Neural cell (in vitro differentiated cells): ENCODE data around the gene FOXL3. TPM values are rescaled to one million over a fixed set of nuclear protein-coding genes. Genes with fewer than 3 reads are reported as not detected.

Experiments
- H2AFZ ChIP-seq: fragments of 200-600, 300-800 bp; sonication (generic), shearing (Covaris generic); 2 replicates; pipeline ENCODE4 v1.6.0; 2014; ENCODE audit warnings: low read depth, mild to moderate bottlenecking, antibody characterized with exemption, low read length, moderate library complexity
- H3F3A ChIP-seq: fragments of 200-600 bp; shearing (Covaris generic); 2 replicates; pipeline ENCODE4 v1.6.1; 2016; ENCODE audit warnings: mild to moderate bottlenecking, moderate library complexity, mixed read lengths, antibody characterized with exemption, low read length; ENCODE audit not compliant: insufficient read depth, poor library complexity, severe bottlenecking
- H3K27ac ChIP-seq: fragments of 200-600, 300-800 bp; sonication (generic), shearing (Covaris generic); 2 replicates; pipeline ENCODE4 v1.5.1; 2014; ENCODE audit warnings: mild to moderate bottlenecking, low read length, moderate library complexity
- H3K27me3 ChIP-seq: fragments of 300-800, 200-600 bp; sonication (generic), shearing (Covaris generic); 2 replicates; pipeline ENCODE4 v1.6.0; 2014; ENCODE audit warnings: mild to moderate bottlenecking, low read depth, low read length, moderate library complexity; ENCODE audit not compliant: insufficient read depth
- H3K36me3 ChIP-seq: fragments of 300-800, 200-600 bp; sonication (generic), shearing (Covaris generic); 2 replicates; pipeline ENCODE4 v1.5.1; 2014; ENCODE audit warnings: mild to moderate bottlenecking, antibody characterized with exemption, low read length, moderate library complexity; ENCODE audit not compliant: insufficient read depth
- H3K4me2 ChIP-seq: fragments of 300-800, 200-600 bp; sonication (generic), shearing (Covaris generic); 2 replicates; pipeline ENCODE4 v1.6.0; 2014; ENCODE audit warnings: mild to moderate bottlenecking, low read length
- H3K4me3 ChIP-seq: fragments of 300-800, 200-600 bp; sonication (generic), shearing (Covaris generic); 2 replicates; pipeline ENCODE4 v1.5.1; 2014; ENCODE audit warnings: mild to moderate bottlenecking, low read length, moderate library complexity
- H3K79me2 ChIP-seq: fragments of 200-600 bp; shearing (Covaris generic); replicated peaks from 2 replicates; pipeline ENCODE4 v1.6.0; 2014; ENCODE audit warnings: mild to moderate bottlenecking, low read length, moderate library complexity; ENCODE audit not compliant: insufficient read depth
- H3K9ac ChIP-seq: fragments of 300-800, 200-600 bp; sonication (generic), shearing (Covaris generic); 2 replicates; pipeline ENCODE4 v1.6.1; 2016; ENCODE audit warnings: mild to moderate bottlenecking, low read length, mixed read lengths
- H3K9me2 ChIP-seq: fragments of 200-600 bp; shearing (Covaris generic); 2 replicates; pipeline ENCODE4 v1.6.1; 2016; ENCODE audit warnings: mild to moderate bottlenecking, low read length, mixed read lengths; ENCODE audit not compliant: insufficient read depth
- H3K9me3 ChIP-seq: fragments of 200-600, 300-800 bp; sonication (generic), shearing (Covaris generic); 2 replicates; pipeline ENCODE4 v1.6.1; 2016; ENCODE audit warnings: mild to moderate bottlenecking, mixed run types, low read length, moderate library complexity, mixed read lengths
- H4K20me1 ChIP-seq: fragments of 200-600 bp; shearing (Covaris generic); 2 replicates; pipeline ENCODE4 v1.6.1; 2016; ENCODE audit warnings: mild to moderate bottlenecking, mixed run types; ENCODE audit not compliant: insufficient read depth
- EP300 ChIP-seq: fragments of 450-650 bp; conservative IDR thresholded peaks from 2 replicates; pipeline ENCODE4 v1.6.1; 2014; ENCODE audit warnings: antibody characterized with exemption, mild to moderate bottlenecking, moderate library complexity; ENCODE audit not compliant: poor library complexity, severe bottlenecking
- EZH2 ChIP-seq: fragments of 200-600, 300-800 bp; shearing (Covaris generic), sonication (generic); IDR thresholded peaks from 2 replicates; pipeline ENCODE4 v1.6.1; 2014; ENCODE audit warnings: antibody characterized with exemption, low read length, borderline replicate concordance, mild to moderate bottlenecking; ENCODE audit not compliant: insufficient read depth, poor library complexity, severe bottlenecking
- MXI1 ChIP-seq: fragments of 450-650 bp; conservative IDR thresholded peaks from 2 replicates; pipeline ENCODE4 v1.6.1; 2014; ENCODE audit warnings: antibody characterized with exemption, mild to moderate bottlenecking; ENCODE audit not compliant: poor library complexity, severe bottlenecking
- POLR2AphosphoS5 ChIP-seq: IDR thresholded peaks from 2 replicates; pipeline ENCODE4 v1.6.1; 2012
- RAD21 ChIP-seq: fragments of 450-650 bp; conservative IDR thresholded peaks from 2 replicates; pipeline ENCODE4 v1.6.1; 2014; ENCODE audit warnings: antibody characterized with exemption, mild to moderate bottlenecking, moderate library complexity
- SMC3 ChIP-seq: fragments of 450-650 bp; conservative IDR thresholded peaks from 2 replicates; pipeline ENCODE4 v1.6.1; 2014; ENCODE audit warnings: antibody characterized with exemption, mild to moderate bottlenecking, moderate library complexity; ENCODE audit not compliant: poor library complexity
- TAF1 ChIP-seq: IDR thresholded peaks from 2 replicates; pipeline ENCODE4 v1.6.1; 2012; ENCODE audit warnings: low read depth
- polyA plus RNA-seq: library from polyadenylated mRNA; depleted of rRNA; stranded (reverse); fragments of >200 nt; gene quantifications from 2 replicates; pipeline ENCODE4 v1.2.3, GENCODE V29; 2014
- TF ChIP-seq, protein P1 (sequence below): fragments of 450-650 bp; IDR thresholded peaks from 2 replicates; pipeline ENCODE4 v1.5.1; 2014; ENCODE audit warnings: antibody characterized with exemption, mild to moderate bottlenecking, moderate library complexity; ENCODE audit not compliant: poor library complexity, severe bottlenecking
- TF ChIP-seq, protein P2 (sequence below): IDR thresholded peaks from 2 replicates; pipeline ENCODE4 v1.6.1; 2012; ENCODE audit warnings: borderline replicate concordance

The FOXL3 gene
- polyA plus RNA-seq, 1 donor from 2014 or later: not detected

DNA sequence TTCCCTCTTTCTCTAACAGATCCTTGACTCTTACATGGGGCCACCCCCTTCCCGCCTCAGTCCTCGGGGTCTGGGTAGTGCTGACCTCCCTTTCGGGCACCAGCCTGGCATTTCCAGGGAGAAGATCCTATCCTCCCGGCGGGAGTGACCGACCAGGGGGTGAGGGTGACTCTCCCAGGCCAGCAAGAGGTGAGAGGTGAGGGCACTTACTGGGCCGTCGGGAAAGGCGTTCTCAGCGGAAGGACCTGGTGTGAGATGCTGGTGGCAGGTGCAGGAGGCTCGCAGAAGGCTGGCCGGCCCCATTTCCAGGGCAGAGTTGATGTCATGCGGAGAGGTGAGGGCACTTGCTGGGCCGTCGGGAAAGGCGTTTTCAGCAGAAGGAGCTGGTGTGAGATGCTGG is 4.2 kb upstream of the FOXL3 start:
- H4K20me1 ChIP-seq: no peaks in the 10 kb centered on the region
- no peak overlapping the region for H3K27ac ChIP-seq
- H2AFZ ChIP-seq: no peak overlapping the region
- no peaks in the 10 kb centered on the region for H3K36me3 ChIP-seq
- no peak overlapping the region for H3K4me2 ChIP-seq
- H3K9ac ChIP-seq: no peak overlapping the region
- H3K9me2 ChIP-seq: no peaks in the 10 kb centered on the region
- no peaks in the 10 kb centered on the region for H3F3A ChIP-seq
- no peaks in the 10 kb centered on the region for H3K79me2 ChIP-seq
- no peak for TF ChIP-seq EZH2
- TF ChIP-seq, protein P1, sequence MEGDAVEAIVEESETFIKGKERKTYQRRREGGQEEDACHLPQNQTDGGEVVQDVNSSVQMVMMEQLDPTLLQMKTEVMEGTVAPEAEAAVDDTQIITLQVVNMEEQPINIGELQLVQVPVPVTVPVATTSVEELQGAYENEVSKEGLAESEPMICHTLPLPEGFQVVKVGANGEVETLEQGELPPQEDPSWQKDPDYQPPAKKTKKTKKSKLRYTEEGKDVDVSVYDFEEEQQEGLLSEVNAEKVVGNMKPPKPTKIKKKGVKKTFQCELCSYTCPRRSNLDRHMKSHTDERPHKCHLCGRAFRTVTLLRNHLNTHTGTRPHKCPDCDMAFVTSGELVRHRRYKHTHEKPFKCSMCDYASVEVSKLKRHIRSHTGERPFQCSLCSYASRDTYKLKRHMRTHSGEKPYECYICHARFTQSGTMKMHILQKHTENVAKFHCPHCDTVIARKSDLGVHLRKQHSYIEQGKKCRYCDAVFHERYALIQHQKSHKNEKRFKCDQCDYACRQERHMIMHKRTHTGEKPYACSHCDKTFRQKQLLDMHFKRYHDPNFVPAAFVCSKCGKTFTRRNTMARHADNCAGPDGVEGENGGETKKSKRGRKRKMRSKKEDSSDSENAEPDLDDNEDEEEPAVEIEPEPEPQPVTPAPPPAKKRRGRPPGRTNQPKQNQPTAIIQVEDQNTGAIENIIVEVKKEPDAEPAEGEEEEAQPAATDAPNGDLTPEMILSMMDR: no peak
- TF ChIP-seq EP300: no peak
- no peak for TF ChIP-seq MXI1
- no peak for TF ChIP-seq TAF1
- TF ChIP-seq, protein P2, sequence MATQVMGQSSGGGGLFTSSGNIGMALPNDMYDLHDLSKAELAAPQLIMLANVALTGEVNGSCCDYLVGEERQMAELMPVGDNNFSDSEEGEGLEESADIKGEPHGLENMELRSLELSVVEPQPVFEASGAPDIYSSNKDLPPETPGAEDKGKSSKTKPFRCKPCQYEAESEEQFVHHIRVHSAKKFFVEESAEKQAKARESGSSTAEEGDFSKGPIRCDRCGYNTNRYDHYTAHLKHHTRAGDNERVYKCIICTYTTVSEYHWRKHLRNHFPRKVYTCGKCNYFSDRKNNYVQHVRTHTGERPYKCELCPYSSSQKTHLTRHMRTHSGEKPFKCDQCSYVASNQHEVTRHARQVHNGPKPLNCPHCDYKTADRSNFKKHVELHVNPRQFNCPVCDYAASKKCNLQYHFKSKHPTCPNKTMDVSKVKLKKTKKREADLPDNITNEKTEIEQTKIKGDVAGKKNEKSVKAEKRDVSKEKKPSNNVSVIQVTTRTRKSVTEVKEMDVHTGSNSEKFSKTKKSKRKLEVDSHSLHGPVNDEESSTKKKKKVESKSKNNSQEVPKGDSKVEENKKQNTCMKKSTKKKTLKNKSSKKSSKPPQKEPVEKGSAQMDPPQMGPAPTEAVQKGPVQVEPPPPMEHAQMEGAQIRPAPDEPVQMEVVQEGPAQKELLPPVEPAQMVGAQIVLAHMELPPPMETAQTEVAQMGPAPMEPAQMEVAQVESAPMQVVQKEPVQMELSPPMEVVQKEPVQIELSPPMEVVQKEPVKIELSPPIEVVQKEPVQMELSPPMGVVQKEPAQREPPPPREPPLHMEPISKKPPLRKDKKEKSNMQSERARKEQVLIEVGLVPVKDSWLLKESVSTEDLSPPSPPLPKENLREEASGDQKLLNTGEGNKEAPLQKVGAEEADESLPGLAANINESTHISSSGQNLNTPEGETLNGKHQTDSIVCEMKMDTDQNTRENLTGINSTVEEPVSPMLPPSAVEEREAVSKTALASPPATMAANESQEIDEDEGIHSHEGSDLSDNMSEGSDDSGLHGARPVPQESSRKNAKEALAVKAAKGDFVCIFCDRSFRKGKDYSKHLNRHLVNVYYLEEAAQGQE: no peak
- TF ChIP-seq SMC3: no peak
- no peak for TF ChIP-seq POLR2AphosphoS5
- TF ChIP-seq RAD21: no peak
- no peaks in the 10 kb centered on the region for H3K9me3 ChIP-seq
- H3K27me3 ChIP-seq: peaks cover 22% of the 10 kb centered on the region
- no peak overlapping the region for H3K4me3 ChIP-seq

DNA sequence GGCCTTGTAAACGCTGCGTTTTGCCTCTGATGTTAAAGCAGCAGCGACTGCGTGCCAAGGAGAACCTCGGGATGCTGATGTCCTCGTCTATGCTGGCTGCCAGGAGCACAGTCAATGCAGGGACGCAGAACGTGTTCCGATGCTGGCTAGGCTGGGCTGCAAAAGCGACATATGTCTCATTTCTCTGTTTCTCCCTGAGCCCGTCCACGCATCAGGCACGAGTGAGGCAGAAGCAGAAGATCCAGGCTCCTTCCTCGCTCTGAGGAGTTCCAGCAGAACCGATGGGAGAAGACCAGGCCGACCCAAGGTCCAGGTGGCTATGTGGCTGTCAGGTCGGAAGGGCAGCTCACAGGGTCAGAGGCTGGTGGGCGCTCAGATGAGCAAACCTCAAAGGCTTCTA is 3.7 kb upstream of the FOXL3 start:
- Histone ChIP-seq H3K36me3 (no peaks in the 10 kb centered on the region), H3K9ac (no peak overlapping the region), H3K79me2 (no peaks in the 10 kb centered on the region), H3F3A (no peaks in the 10 kb centered on the region), H4K20me1 (no peaks in the 10 kb centered on the region), H3K27ac (no peak overlapping the region), H3K4me3 (no peak overlapping the region), H3K9me3 (no peaks in the 10 kb centered on the region), H2AFZ (no peak overlapping the region), H3K4me2 (no peak overlapping the region), H3K9me2 (no peaks in the 10 kb centered on the region), H3K27me3 (peaks cover 23% of the 10 kb centered on the region)
- no peak for TF ChIP-seq TAF1
- TF ChIP-seq RAD21: no peak
- no peak for TF ChIP-seq EP300

DNA sequence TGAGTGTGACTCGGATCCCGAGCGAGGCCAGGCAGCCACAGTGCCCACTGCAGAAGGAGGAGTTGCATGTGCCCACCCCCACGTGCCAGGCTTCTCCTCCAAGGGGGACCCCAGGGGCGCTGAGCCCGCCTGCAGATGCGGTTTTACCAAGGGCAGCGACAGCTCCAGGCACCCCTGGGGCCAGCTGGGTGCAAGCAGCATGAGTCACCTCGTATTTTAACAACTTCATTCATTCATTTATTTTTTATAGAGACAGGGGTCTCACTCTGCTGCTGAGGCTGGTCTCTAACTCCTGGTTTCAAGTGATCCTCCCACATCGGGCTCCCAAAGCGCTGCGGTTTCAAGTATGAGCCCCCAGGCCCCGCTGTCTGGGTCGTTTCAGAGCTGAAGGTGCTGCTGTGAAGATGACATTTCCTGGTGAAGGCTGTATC is 1.3 kb upstream of the FOXL3 start:
- H3K9me3 ChIP-seq: no peaks in the 10 kb centered on the region
- H3K9me2 ChIP-seq: no peaks in the 10 kb centered on the region
- no peak overlapping the region for H2AFZ ChIP-seq
- peaks cover 35% of the 10 kb centered on the region for H3K27me3 ChIP-seq
- H3K36me3 ChIP-seq: no peaks in the 10 kb centered on the region
- no peak overlapping the region for H3K4me3 ChIP-seq
- no peaks in the 10 kb centered on the region for H4K20me1 ChIP-seq
- no peaks in the 10 kb centered on the region for H3F3A ChIP-seq
- no peak overlapping the region for H3K4me2 ChIP-seq
- H3K79me2 ChIP-seq: no peaks in the 10 kb centered on the region
- TF ChIP-seq SMC3: no peak
- TF ChIP-seq, protein P2: no peak
- no peak for TF ChIP-seq POLR2AphosphoS5
- no peak for TF ChIP-seq MXI1
- TF ChIP-seq, protein P1: no peak
- no peak for TF ChIP-seq RAD21
- TF ChIP-seq EZH2: no peak
- no peak for TF ChIP-seq TAF1
- TF ChIP-seq EP300: no peak
- H3K9ac ChIP-seq: no peak overlapping the region
- no peak overlapping the region for H3K27ac ChIP-seq
